Natural killer cell (primary cell): ENCODE data around the gene MRPS18B. TPM values are rescaled to one million over a fixed set of nuclear protein-coding genes. Genes with fewer than 3 reads are reported as not detected.

ENCODE experiments used
- ATAC-seq, 3 donors: fragments of 150-1000 bp in 2 of 3; fragments of 200-7000 bp in 1 of 3; cut with Tn5 transposase; 1 replicate in 1 of 3; 2 replicates in 2 of 3; pipeline ENCODE4 v1.10.0; 2021; ENCODE audit warnings: mild to moderate bottlenecking in 2 of 3, moderate library complexity in 2 of 3
- DNase-seq, 2 donors: peaks; one replicate each; pipeline versions ENCODE4 v3.0.0 to v3.0.0-alpha.2; 2013 to 2021; ENCODE audit warnings: mixed read lengths in 1 of 2
- H3K27ac ChIP-seq: one replicate; pipeline ENCODE4 v1.5.1; 2013; ENCODE audit warnings: mild to moderate bottlenecking, low read length
- H3K27me3 ChIP-seq: one replicate; pipeline ENCODE4 v1.6.1; 2013; ENCODE audit warnings: low read length; ENCODE audit not compliant: control insufficient read depth, insufficient read depth
- H3K36me3 ChIP-seq: one replicate; pipeline ENCODE4 v1.6.1; 2013; ENCODE audit warnings: low read length; ENCODE audit not compliant: control insufficient read depth, insufficient read depth
- H3K4me1 ChIP-seq: one replicate; pipeline ENCODE4 v1.6.1; 2013; ENCODE audit warnings: low read length; ENCODE audit not compliant: control insufficient read depth, insufficient read depth
- H3K4me3 ChIP-seq: one replicate; pipeline ENCODE4 v1.5.1; 2013; ENCODE audit warnings: low read length
- H3K9me3 ChIP-seq: one replicate; pipeline ENCODE4 v1.6.1; 2013; ENCODE audit warnings: low read length; ENCODE audit not compliant: control insufficient read depth, insufficient read depth
- H3K27ac Mint-ChIP-seq, 2 donors: one replicate each; pipeline ENCODE4 v1.8.0; 2022; ENCODE audit warnings: mild to moderate bottlenecking in 2 of 2, mixed read lengths in 2 of 2, moderate library complexity in 1 of 2
- H3K27me3 Mint-ChIP-seq, 2 donors: one replicate each; pipeline ENCODE4 v1.8.0; 2022; ENCODE audit warnings: low read depth in 2 of 2, mixed read lengths in 2 of 2
- H3K36me3 Mint-ChIP-seq: one replicate; pipeline ENCODE4 v1.8.0; 2022; ENCODE audit warnings: mixed read lengths
- H3K4me1 Mint-ChIP-seq, 2 donors: one replicate each; pipeline ENCODE4 v1.8.0; 2022; ENCODE audit warnings: mixed read lengths in 2 of 2
- H3K4me3 Mint-ChIP-seq: one replicate; pipeline ENCODE4 v1.8.0; 2022; ENCODE audit warnings: mild to moderate bottlenecking, moderate library complexity, mixed read lengths
- H3K9me3 Mint-ChIP-seq, 2 donors: one replicate each; pipeline ENCODE4 v1.8.0; 2022; ENCODE audit warnings: mixed read lengths in 2 of 2
- WGBS: methylation state at CpG from one replicate; pipeline ENCODE4 v1.1.7; 2013; ENCODE audit warnings: missing lambda C conversion rate; ENCODE audit not compliant: insufficient coverage; 5-methylcytosine and 5-hydroxymethylcytosine counted together
- intact Hi-C: fragments of 100-400 bp; cut with micrococcal nuclease; formaldehyde crosslinking; loops from one replicate; pipeline ENCODE4 v1.14.2; 2022
- total RNA-seq, 4 donors: library from RNA; stranded (reverse); fragments of 120-200 nt in 1 of 4; gene quantifications; one replicate each; pipeline versions ENCODE4 v1.2.3 to v1.2.4, GENCODE V29; 2013 to 2022
- TF ChIP-seq, protein P1 (sequence below): fragments of 200-600 bp; IDR thresholded peaks from one replicate; pipeline ENCODE4 v1.8.0; 2022; ENCODE audit warnings: antibody characterized with exemption

Gene MRPS18B
- total RNA-seq, 3 donors from 2014 or later (not counting 1 experiment from before 2014, with no cell fraction given) = 14.2 to 19.9 (median 16.6) TPM

GRCh38 chr6:30589754-30590358, 27.8 kb upstream of the MRPS18B start:
- H3K27ac Mint-ChIP-seq = peak overlapping the region in 1 of 2 donors; percentile 26
- ATAC-seq (no peak), DNase-seq (no peak)
- H3K4me1 ChIP-seq = no peaks in the 10 kb centered on the region
- intact Hi-C loops = no loop called here
- H3K36me3 Mint-ChIP-seq = peaks cover 17% of the 10 kb centered on the region
- no peak overlapping the region for H3K4me3 Mint-ChIP-seq
- no peaks in the 10 kb centered on the region for H3K9me3 Mint-ChIP-seq
- peaks cover 7 to 13% of the 10 kb centered on the region in 2 donors for H3K4me1 Mint-ChIP-seq
- no peak overlapping the region for H3K27ac ChIP-seq
- H3K4me3 ChIP-seq = no peak overlapping the region
- TF ChIP-seq, protein P1, sequence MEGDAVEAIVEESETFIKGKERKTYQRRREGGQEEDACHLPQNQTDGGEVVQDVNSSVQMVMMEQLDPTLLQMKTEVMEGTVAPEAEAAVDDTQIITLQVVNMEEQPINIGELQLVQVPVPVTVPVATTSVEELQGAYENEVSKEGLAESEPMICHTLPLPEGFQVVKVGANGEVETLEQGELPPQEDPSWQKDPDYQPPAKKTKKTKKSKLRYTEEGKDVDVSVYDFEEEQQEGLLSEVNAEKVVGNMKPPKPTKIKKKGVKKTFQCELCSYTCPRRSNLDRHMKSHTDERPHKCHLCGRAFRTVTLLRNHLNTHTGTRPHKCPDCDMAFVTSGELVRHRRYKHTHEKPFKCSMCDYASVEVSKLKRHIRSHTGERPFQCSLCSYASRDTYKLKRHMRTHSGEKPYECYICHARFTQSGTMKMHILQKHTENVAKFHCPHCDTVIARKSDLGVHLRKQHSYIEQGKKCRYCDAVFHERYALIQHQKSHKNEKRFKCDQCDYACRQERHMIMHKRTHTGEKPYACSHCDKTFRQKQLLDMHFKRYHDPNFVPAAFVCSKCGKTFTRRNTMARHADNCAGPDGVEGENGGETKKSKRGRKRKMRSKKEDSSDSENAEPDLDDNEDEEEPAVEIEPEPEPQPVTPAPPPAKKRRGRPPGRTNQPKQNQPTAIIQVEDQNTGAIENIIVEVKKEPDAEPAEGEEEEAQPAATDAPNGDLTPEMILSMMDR = no peak
- no peaks in the 10 kb centered on the region for H3K27me3 Mint-ChIP-seq
- H3K27me3 ChIP-seq = no peaks in the 10 kb centered on the region
- WGBS = 95% methylated on average over 15 of the region's 15 CpGs
- peaks cover 74% of the 10 kb centered on the region for H3K36me3 ChIP-seq
- no peaks in the 10 kb centered on the region for H3K9me3 ChIP-seq

DNA sequence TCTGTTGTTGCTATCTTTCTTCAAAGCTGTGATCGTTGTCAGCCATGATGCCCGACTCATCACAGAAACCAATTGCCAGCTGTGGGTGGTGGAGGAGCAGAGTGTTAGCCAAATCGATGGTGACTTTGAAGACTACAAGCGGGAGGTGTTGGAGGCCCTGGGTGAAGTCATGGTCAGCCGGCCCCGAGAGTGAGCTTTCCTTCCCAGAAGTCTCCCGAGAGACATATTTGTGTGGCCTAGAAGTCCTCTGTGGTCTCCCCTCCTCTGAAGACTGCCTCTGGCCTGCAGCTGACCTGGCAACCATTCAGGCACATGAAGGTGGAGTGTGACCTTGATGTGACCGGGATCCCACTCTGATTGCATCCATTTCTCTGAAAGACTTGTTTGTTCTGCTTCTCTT, 27.1 kb upstream of the MRPS18B start:
- H3K36me3 Mint-ChIP-seq = peaks cover 17% of the 10 kb centered on the region
- H3K27me3 ChIP-seq = no peaks in the 10 kb centered on the region
- intact Hi-C loops = no loop called here
- H3K4me1 Mint-ChIP-seq = peaks cover 7 to 13% of the 10 kb centered on the region in 2 donors
- H3K9me3 Mint-ChIP-seq = no peaks in the 10 kb centered on the region
- H3K27ac ChIP-seq = no peak overlapping the region
- peak overlapping the region in 1 of 2 donors; percentile 26 for H3K27ac Mint-ChIP-seq
- TF ChIP-seq, protein P1 = no peak
- H3K4me1 ChIP-seq = no peaks in the 10 kb centered on the region
- no peak for DNase-seq
- H3K4me3 ChIP-seq = no peak overlapping the region
- H3K4me3 Mint-ChIP-seq = no peak overlapping the region
- ATAC-seq = peak in 2 of 3 donors; percentile 13 to 17
- peaks cover 70% of the 10 kb centered on the region for H3K36me3 ChIP-seq
- H3K27me3 Mint-ChIP-seq = no peaks in the 10 kb centered on the region
- no peaks in the 10 kb centered on the region for H3K9me3 ChIP-seq
- 83% methylated on average over 8 of the region's 8 CpGs for WGBS

GRCh38 chr6:30591008-30591407, 26.6 kb upstream of the MRPS18B start:
- Mint-ChIP-seq H3K27me3 (no peaks in the 10 kb centered on the region), H3K9me3 (no peaks in the 10 kb centered on the region), H3K36me3 (peaks cover 17% of the 10 kb centered on the region), H3K27ac (peak overlapping the region in 1 of 2 donors; percentile 11), H3K4me1 (peaks cover 7 to 13% of the 10 kb centered on the region in 2 donors), H3K4me3 (no peak overlapping the region)
- DNase-seq (no peak), ATAC-seq (peak in 1 of 3 donors; percentile 9)
- no peaks in the 10 kb centered on the region for H3K9me3 ChIP-seq
- H3K4me3 ChIP-seq = no peak overlapping the region
- H3K27me3 ChIP-seq = no peaks in the 10 kb centered on the region
- H3K27ac ChIP-seq = no peak overlapping the region
- peaks cover 65% of the 10 kb centered on the region for H3K36me3 ChIP-seq
- TF ChIP-seq, protein P1 = no peak
- intact Hi-C loops = no loop called here
- no CpG with 5 or more reads among the region's 1 CpG for WGBS
- H3K4me1 ChIP-seq = no peaks in the 10 kb centered on the region

DNA sequence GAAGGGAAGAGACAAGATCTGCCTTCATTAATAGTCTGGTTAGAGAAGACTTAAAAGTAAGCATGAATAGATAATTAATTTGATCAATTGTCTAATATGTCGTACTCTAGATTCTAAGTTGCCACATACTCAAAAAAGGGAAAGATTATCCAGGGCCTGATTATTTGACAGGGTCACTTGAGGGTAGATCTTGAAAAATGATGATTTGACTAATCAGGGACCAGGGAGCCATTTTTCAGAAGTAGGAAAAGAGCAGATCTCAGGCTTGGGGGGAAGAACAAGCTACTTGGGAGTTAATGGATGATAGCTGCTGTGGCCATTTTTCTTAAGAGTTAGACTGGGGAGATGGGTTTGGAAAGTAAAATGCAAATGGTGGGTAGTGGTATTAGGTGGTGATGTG, 25.4 kb upstream of the MRPS18B start:
- intact Hi-C loops = no loop called here
- Histone ChIP-seq H3K27me3 (no peaks in the 10 kb centered on the region), H3K9me3 (no peaks in the 10 kb centered on the region), H3K4me1 (peaks cover 3% of the 10 kb centered on the region), H3K4me3 (no peak overlapping the region), H3K36me3 (peaks cover 53% of the 10 kb centered on the region), H3K27ac (no peak overlapping the region)
- peaks cover 9% of the 10 kb centered on the region for H3K36me3 Mint-ChIP-seq
- H3K4me1 Mint-ChIP-seq = peaks cover 12 to 19% of the 10 kb centered on the region in 2 donors
- 100% methylated on average over 1 of the region's 1 CpG for WGBS
- TF ChIP-seq, protein P1 = no peak
- DNase-seq (no peak), ATAC-seq (no peak)
- peak overlapping the region in 1 of 2 donors; percentile 32 for H3K27ac Mint-ChIP-seq
- no peaks in the 10 kb centered on the region for H3K27me3 Mint-ChIP-seq
- H3K4me3 Mint-ChIP-seq = no peak overlapping the region
- no peaks in the 10 kb centered on the region for H3K9me3 Mint-ChIP-seq
